ENCODE measurements around the gene LINGO3. TPM values are rescaled to one million over a fixed set of nuclear protein-coding genes. Genes with fewer than 3 reads are reported as not detected.

LINGO3 gene
- total and polyA plus RNA-seq, 10 of the 15 experiments (the other 5 are each of a cell fraction or from before 2014, with no cell fraction given) = 0.09 to 2.0 (median 0.40) TPM; not detected in 5

GRCh38 chr19:2289714-2290435 lies 18.1 kb downstream of the LINGO3 start (continued):
- TF ChIP-seq MXI1 (IDR thresholded peaks at IDR 0.05; ENCODE audit: low read depth, low read length) (peak; percentile 18; the same call in 1 of the 2 replicates), KLF5 (IDR thresholded peaks at IDR 0.05; ENCODE audit: partially characterized antibody) (no peak), ELK1 (IDR thresholded peaks at IDR 0.05; ENCODE audit: low read depth, low read length) (no peak), ATF7 (IDR thresholded peaks at IDR 0.05; ENCODE audit: low read depth) (peak; percentile 31; the same call in 1 of the 2 replicates), RELB (IDR thresholded peaks at IDR 0.05; ENCODE audit: low read depth) (0 out of 2 replicates have a peak, but pooled peaks have one; percentile 9), ESRRA (IDR thresholded peaks at IDR 0.05; ENCODE audit: low read length) (no peak), GATAD2B (conservative IDR thresholded peaks at IDR 0.05; ENCODE audit: low read depth) (peak; percentile 93)

Measured in GM12878 (cell line).